ENCODE measurements around the gene EIF3L.
A peak's percentile ranks its signal among the peaks of the same experiment; 100 is the strongest.

EIF3L gene

GRCh38 chr22:37905534-37906363 is 56.5 kb downstream of the EIF3L start, which contains the start of gene MICALL1:
Gene MICALL1 (plus strand): TSS chr22:37906297. CDS start chr22:37906423, 126 bp downstream.
- DNase-seq (ENCODE audit: low read depth in 2 of 2): peak; percentile 44 to 53

- DNase-seq (ENCODE audit: low read depth in 2 of 2): no peak
These were observed 57.3 kb downstream of the EIF3L start for GRCh38 chr22:37906364-37907008.

- no peak for DNase-seq (ENCODE audit: low read depth in 2 of 2)
These were observed 58.1 kb downstream of the EIF3L start for GRCh38 chr22:37907036-37907954.

- DNase-seq (ENCODE audit: low read depth in 2 of 2): no peak
These were observed 60.5 kb downstream of the EIF3L start for GRCh38 chr22:37909766-37910165.

GRCh38 chr22:37910890-37911672 is 61.9 kb downstream of the EIF3L start:
- DNase-seq (ENCODE audit: low read depth in 2 of 2): no peak

- no peak for DNase-seq (ENCODE audit: low read depth in 2 of 2)
These were observed 62.5 kb downstream of the EIF3L start for GRCh38 chr22:37911697-37912096.

- DNase-seq (ENCODE audit: low read depth in 2 of 2): no peak
These were observed 63.0 kb downstream of the EIF3L start for GRCh38 chr22:37912171-37912570.

- DNase-seq (ENCODE audit: low read depth in 2 of 2): no peak
These were observed 64.1 kb downstream of the EIF3L start for GRCh38 chr22:37913233-37913721.

GRCh38 chr22:37916311-37916710 is 67.1 kb downstream of the EIF3L start:
- DNase-seq (ENCODE audit: low read depth in 2 of 2): no peak

GRCh38 chr22:37917874-37918548 is 68.8 kb downstream of the EIF3L start:
- no peak for DNase-seq (ENCODE audit: low read depth in 2 of 2)

- DNase-seq (ENCODE audit: low read depth in 2 of 2): no peak
These were observed 69.5 kb downstream of the EIF3L start for GRCh38 chr22:37918580-37919270.

GRCh38 chr22:37920126-37920525 is 70.9 kb downstream of the EIF3L start:
- no peak for DNase-seq (ENCODE audit: low read depth in 2 of 2)

- DNase-seq (ENCODE audit: low read depth in 2 of 2): no peak
These were observed 73.0 kb downstream of the EIF3L start for GRCh38 chr22:37922191-37922590.

- DNase-seq (ENCODE audit: low read depth in 2 of 2): no peak
These were observed 74.7 kb downstream of the EIF3L start for GRCh38 chr22:37923927-37924326.

GRCh38 chr22:37924386-37925065 is 75.3 kb downstream of the EIF3L start:
- no peak for DNase-seq (ENCODE audit: low read depth in 2 of 2)

GRCh38 chr22:37925330-37925729 is 76.1 kb downstream of the EIF3L start:
- no peak for DNase-seq (ENCODE audit: low read depth in 2 of 2)

- no peak for DNase-seq (ENCODE audit: low read depth in 2 of 2)
These were observed 76.5 kb downstream of the EIF3L start for GRCh38 chr22:37925767-37926166.

GRCh38 chr22:37926358-37926757 is 77.1 kb downstream of the EIF3L start:
- no peak for DNase-seq (ENCODE audit: low read depth in 2 of 2)

Measured in stimulated activated CD8-positive, alpha-beta memory T cell treated with anti-CD3 and anti-CD28 coated beads, Interleukin-15, amount 100 ng/mL, for 48 hours (primary cell).